HL-60/S4 treated with phorbol 12-myristate 13-acetate at 8.2 ng/mL for 4 days and 3 days (cell line): Measurements from ENCODE around the gene CELF5.

ENCODE experiments used
- in situ Hi-C: fragments of 300-500 bp; cut with MboI; formaldehyde crosslinking; loops from 2 replicates; pipeline ENCODE4 v1.15.0; 2022; ENCODE audit warnings: low sequenced_read_pairs

Gene CELF5

GRCh38 chr19:3270902-3271301 is 46.4 kb downstream of the CELF5 start:
- in situ Hi-C loops: no loop called here

GRCh38 chr19:3272401-3272931 is 48.0 kb downstream of the CELF5 start:
- in situ Hi-C loops: no loop called here

GRCh38 chr19:3272952-3273351 is 48.5 kb downstream of the CELF5 start:
- in situ Hi-C loops: no loop called here

- in situ Hi-C loops: no loop called here
These were observed 49.9 kb downstream of the CELF5 start for GRCh38 chr19:3274245-3274941.

GRCh38 chr19:3274942-3275582 is 50.6 kb downstream of the CELF5 start:
- in situ Hi-C loops: no loop called here

GRCh38 chr19:3275583-3276340 is 51.3 kb downstream of the CELF5 start:
- in situ Hi-C loops: no loop called here

- in situ Hi-C loops: no loop called here
These were observed 51.9 kb downstream of the CELF5 start for GRCh38 chr19:3276341-3276799.

GRCh38 chr19:3277649-3278048 is 53.2 kb downstream of the CELF5 start:
- in situ Hi-C loops: no loop called here

GRCh38 chr19:3278294-3278693 is 53.8 kb downstream of the CELF5 start:
- in situ Hi-C loops: no loop called here

GRCh38 chr19:3278749-3279148 is 54.3 kb downstream of the CELF5 start:
- in situ Hi-C loops: no loop called here

- in situ Hi-C loops: no loop called here
These were observed 54.8 kb downstream of the CELF5 start for GRCh38 chr19:3279306-3279705.

- in situ Hi-C loops: no loop called here
These were observed 56.6 kb downstream of the CELF5 start for GRCh38 chr19:3281026-3281425.

- in situ Hi-C loops: no loop called here
These were observed 57.7 kb downstream of the CELF5 start for GRCh38 chr19:3282155-3282554.

GRCh38 chr19:3282564-3282963 is 58.1 kb downstream of the CELF5 start:
- in situ Hi-C loops: no loop called here

GRCh38 chr19:3283246-3283751 is 58.8 kb downstream of the CELF5 start:
- in situ Hi-C loops: no loop called here

- in situ Hi-C loops: no loop called here
These were observed 59.6 kb downstream of the CELF5 start for GRCh38 chr19:3283886-3284657.

- in situ Hi-C loops: no loop called here
These were observed 60.5 kb downstream of the CELF5 start for GRCh38 chr19:3284759-3285646.

- in situ Hi-C loops: no loop called here
These were observed 61.3 kb downstream of the CELF5 start for GRCh38 chr19:3285647-3286176.

GRCh38 chr19:3287814-3288213 is 63.4 kb downstream of the CELF5 start:
- in situ Hi-C loops: no loop called here
